Sigmoid colon (tissue), 4 donors: ENCODE results near the gene ODC1.

Experiments used
- CTCF ChIP-seq, 4 experiments: fragments of 450-650 bp in 3 of 4; fragments of 200-600 bp in 1 of 4; IDR thresholded peaks; one replicate each; pipeline ENCODE4 v1.5.1; 2016 to 2019; ENCODE audit warnings: antibody characterized with exemption in 4 of 4, mild to moderate bottlenecking in 3 of 4, moderate library complexity in 2 of 4
- EP300 ChIP-seq, 4 donors: sonication (generic); formaldehyde crosslinking; IDR thresholded peaks; one replicate each; pipeline ENCODE4 v1.6.1; 2017; ENCODE audit warnings: antibody characterized with exemption in 4 of 4
- POLR2A ChIP-seq, 2 donors: fragments of 450-650 bp; IDR thresholded peaks; one replicate each; pipeline ENCODE4 v1.6.1; 2016; ENCODE audit warnings: antibody characterized with exemption in 2 of 2, mild to moderate bottlenecking in 2 of 2, moderate library complexity in 2 of 2
- POLR2AphosphoS5 ChIP-seq, 4 donors: sonication (generic); formaldehyde crosslinking; IDR thresholded peaks; one replicate each; pipeline ENCODE4 v1.6.1; 2017; ENCODE audit warnings: antibody characterized with exemption in 4 of 4

GRCh38 chr2:10495311-10495987 lies 47.3 kb upstream of the ODC1 start:
- no peak for TF ChIP-seq CTCF (IDR thresholded peaks at IDR 0.05)
- TF ChIP-seq POLR2A (IDR thresholded peaks at IDR 0.05), result no peak
- TF ChIP-seq POLR2AphosphoS5 (IDR thresholded peaks at IDR 0.05), result no peak
- no peak for TF ChIP-seq EP300 (IDR thresholded peaks at IDR 0.05)
